IMR-90 (cell line): ENCODE data around the gene FGF12. TPM values are rescaled to one million over a fixed set of nuclear protein-coding genes. Genes with fewer than 3 reads are reported as not detected.

Experiments used
- ATAC-seq: fragments of 200-7000 bp; cut with Tn5 transposase; 2 replicates; pipeline ENCODE4 v1.9.1; 2020; ENCODE audit warnings: low read depth, mild to moderate bottlenecking, moderate library complexity
- BruUV-seq: library from RNA; stranded (reverse); fragments of 400-500 nt; replicated peaks from 2 replicates; lab custom pipeline; 2021; lab: Mats Ljungman, UMichigan
- CTCF ChIA-PET: fragments of 300-600 bp; formaldehyde crosslinking; extraction: SDS; loops from one replicate; lab custom pipeline; 2021; ENCODE audit warnings: antibody characterized with exemption; lab: Yijun Ruan, JAX
- POLR2A ChIA-PET: fragments of 300-600 bp; sonication (Branson Sonifier 250); formaldehyde crosslinking; loops from one replicate; lab custom pipeline; 2022; ENCODE audit warnings: antibody characterized with exemption; ENCODE audit not compliant: unreplicated experiment; lab: Charles Lee
- DNase-seq: peaks from one replicate; pipeline ENCODE4 v3.0.0; 2013
- H2AFZ ChIP-seq: replicated peaks from 2 replicates; pipeline ENCODE3; 2013; ENCODE audit warnings: low read length, mild to moderate bottlenecking; ENCODE audit not compliant: poor library complexity
- H2AK5ac ChIP-seq: 2 replicates; pipeline ENCODE4 v1.6.1; 2013; ENCODE audit warnings: low read depth, low read length, inconsistent platforms
- H2AK9ac ChIP-seq: replicated peaks from 2 replicates; pipeline ENCODE3; 2013; ENCODE audit warnings: mild to moderate bottlenecking, low read depth, low read length, moderate library complexity; ENCODE audit not compliant: poor library complexity
- H2BK120ac ChIP-seq: 2 replicates; pipeline ENCODE4 v1.6.1; 2013; ENCODE audit warnings: low read depth, low read length, inconsistent platforms
- H2BK15ac ChIP-seq: 3 replicates; pipeline ENCODE4 v1.6.1; 2013; ENCODE audit warnings: low read depth, low read length, inconsistent platforms
- H2BK20ac ChIP-seq: 2 replicates; pipeline ENCODE4 v1.6.1; 2013; ENCODE audit warnings: low read depth, mild to moderate bottlenecking, inconsistent platforms, low read length, moderate library complexity
- H2BK5ac ChIP-seq: 2 replicates; pipeline ENCODE4 v1.6.1; 2013; ENCODE audit warnings: mild to moderate bottlenecking, low read depth, low read length, inconsistent platforms; ENCODE audit not compliant: poor library complexity, severe bottlenecking
- H3K14ac ChIP-seq: replicated peaks from 2 replicates; pipeline ENCODE4 v1.6.1; 2013; ENCODE audit warnings: low read depth, low read length, inconsistent platforms
- H3K18ac ChIP-seq: 2 replicates; pipeline ENCODE4 v1.6.1; 2013; ENCODE audit warnings: low read depth, low read length, control low read depth
- H3K23ac ChIP-seq: 2 replicates; pipeline ENCODE4 v1.6.1; 2013; ENCODE audit warnings: low read depth, low read length, inconsistent platforms
- H3K27ac ChIP-seq: 2 replicates; pipeline ENCODE4 v1.5.1; 2013; ENCODE audit warnings: mild to moderate bottlenecking, control low read depth, low read length; ENCODE audit not compliant: insufficient read depth
- H3K27me3 ChIP-seq: 2 replicates; pipeline ENCODE4 v1.6.1; 2013; ENCODE audit warnings: low read length; ENCODE audit not compliant: control insufficient read depth, insufficient read depth
- H3K36me3 ChIP-seq: 2 replicates; pipeline ENCODE4 v1.6.1; 2013; ENCODE audit warnings: low read length, mixed read lengths; ENCODE audit not compliant: control insufficient read depth, insufficient read depth
- H3K4ac ChIP-seq: 2 replicates; pipeline ENCODE4 v1.6.1; 2013; ENCODE audit warnings: low read depth, low read length, inconsistent platforms
- H3K4me1 ChIP-seq: 2 replicates; pipeline ENCODE4 v1.6.1; 2013; ENCODE audit warnings: low read length, mixed read lengths; ENCODE audit not compliant: control insufficient read depth, insufficient read depth
- H3K4me2 ChIP-seq: 2 replicates; pipeline ENCODE4 v1.6.1; 2013; ENCODE audit warnings: low read depth, mild to moderate bottlenecking, control low read depth, low read length, moderate library complexity
- H3K4me3 ChIP-seq: 2 replicates; pipeline ENCODE4 v1.5.1; 2013; ENCODE audit warnings: low read depth, mild to moderate bottlenecking, control low read depth, low read length, moderate library complexity; ENCODE audit not compliant: insufficient read depth
- H3K56ac ChIP-seq: 2 replicates; pipeline ENCODE4 v1.6.1; 2013; ENCODE audit warnings: low read length, inconsistent platforms; ENCODE audit not compliant: insufficient read depth; ENCODE audit errors: extremely low read depth
- H3K79me1 ChIP-seq, 2 experiments: 2 replicates each; pipeline ENCODE4 v1.6.1; 2013; ENCODE audit warnings: low read length in 2 of 2, inconsistent platforms in 1 of 2, low read depth in 1 of 2
- H3K9ac ChIP-seq: 2 replicates; pipeline ENCODE4 v1.6.1; 2013; ENCODE audit warnings: low read depth, low read length, control low read depth
- H3K9me1 ChIP-seq: 2 replicates; pipeline ENCODE4 v1.6.1; 2013; ENCODE audit warnings: low read length, inconsistent platforms; ENCODE audit not compliant: insufficient read depth
- H3K9me3 ChIP-seq: 2 replicates; pipeline ENCODE4 v1.6.1; 2013; ENCODE audit warnings: low read length; ENCODE audit not compliant: control insufficient read depth, insufficient read depth
- H4K20me1 ChIP-seq: 2 replicates; pipeline ENCODE4 v1.6.1; 2013; ENCODE audit warnings: low read length, inconsistent platforms; ENCODE audit not compliant: insufficient read depth
- H4K5ac ChIP-seq: 2 replicates; pipeline ENCODE4 v1.6.1; 2013; ENCODE audit warnings: mild to moderate bottlenecking, low read depth, low read length, control low read depth
- H4K8ac ChIP-seq, 2 experiments: 2 replicates each; pipeline ENCODE4 v1.6.1; 2013; ENCODE audit warnings: low read depth in 2 of 2, low read length in 2 of 2, control low read depth in 1 of 2, inconsistent platforms in 1 of 2
- H4K91ac ChIP-seq: 2 replicates; pipeline ENCODE4 v1.6.1; 2013; ENCODE audit warnings: low read depth, low read length, inconsistent platforms; ENCODE audit not compliant: insufficient read depth
- BHLHE40 ChIP-seq: fragments of 150-350 bp; IDR thresholded peaks from 2 replicates; pipeline ENCODE4 v1.6.1; 2016; ENCODE audit warnings: mild to moderate bottlenecking, low read depth, low read length
- CEBPB ChIP-seq: IDR thresholded peaks from 2 replicates; pipeline ENCODE4 v1.6.1; 2012; ENCODE audit warnings: low read depth, low read length, improper control_type of control experiment
- CHD1 ChIP-seq: IDR thresholded peaks from 2 replicates; pipeline ENCODE4 v1.6.1; 2012; ENCODE audit warnings: low read depth, low read length, improper control_type of control experiment
- FOS ChIP-seq: fragments of 150-350 bp; IDR thresholded peaks from 2 replicates; pipeline ENCODE4 v1.6.1; 2016; ENCODE audit warnings: low read depth, low read length
- MAFK ChIP-seq: IDR thresholded peaks from 2 replicates; pipeline ENCODE4 v1.6.1; 2012; ENCODE audit warnings: low read depth, low read length, improper control_type of control experiment
- MAZ ChIP-seq: IDR thresholded peaks from 2 replicates; pipeline ENCODE4 v1.6.1; 2012; ENCODE audit warnings: low read depth, mild to moderate bottlenecking, low read length, improper control_type of control experiment, moderate library complexity, borderline replicate concordance
- NFE2L2 ChIP-seq: fragments of 150-350 bp; IDR thresholded peaks from 2 replicates; pipeline ENCODE4 v1.6.1; 2016; ENCODE audit warnings: low read depth, mild to moderate bottlenecking, low read length
- POLR2A ChIP-seq: IDR thresholded peaks from 2 replicates; pipeline ENCODE4 v1.6.1; 2012; ENCODE audit warnings: mild to moderate bottlenecking, low read depth, low read length
- RAD21 ChIP-seq: IDR thresholded peaks from 2 replicates; pipeline ENCODE4 v1.6.1; 2012; ENCODE audit warnings: low read length, improper control_type of control experiment
- RCOR1 ChIP-seq: IDR thresholded peaks from 2 replicates; pipeline ENCODE4 v1.6.1; 2012; ENCODE audit warnings: mild to moderate bottlenecking, low read length, improper control_type of control experiment; ENCODE audit not compliant: insufficient replicate concordance
- RFX5 ChIP-seq: IDR thresholded peaks from 2 replicates; pipeline ENCODE4 v1.8.0; 2012; ENCODE audit warnings: low read depth, mild to moderate bottlenecking, low read length, moderate library complexity
- SMC3 ChIP-seq: fragments of 150-350 bp; IDR thresholded peaks from 2 replicates; pipeline ENCODE4 v1.6.1; 2016; ENCODE audit warnings: low read depth, mild to moderate bottlenecking, antibody characterized with exemption, low read length, moderate library complexity
- dilution Hi-C: fragments of 300-500 bp; cut with HindIII; formaldehyde crosslinking; loops from one replicate; pipeline ENCODE4 v1.14.3; 2018; ENCODE audit warnings: low sequenced_read_pairs; ENCODE audit not compliant: unreplicated experiment
- in situ Hi-C: fragments of 300-500 bp; cut with MboI; formaldehyde crosslinking; loops from 3 replicates; pipeline ENCODE4 v1.14.3; 2019; ENCODE audit warnings: low sequenced_read_pairs, inconsistent platforms, mixed read lengths
- intact Hi-C: fragments of 100-400 bp; cut with micrococcal nuclease; formaldehyde crosslinking; loops from 2 replicates; pipeline ENCODE4 v1.10.0; 2022
- polyA plus RNA-seq, 3 experiments: library from polyadenylated mRNA; depleted of rRNA; stranded (reverse); fragments of >200 nt; gene quantifications; 2 replicates each; pipeline ENCODE4 v1.2.3, GENCODE V29; 2012; ENCODE audit warnings: low replicate concordance in 1 of 3
- total RNA-seq: library from RNA; depleted of rRNA; stranded (reverse); fragments of >200 nt; gene quantifications from 2 replicates; pipeline ENCODE4 v1.2.3, GENCODE V29; 2012
- TF ChIP-seq, protein P1 (sequence below): conservative IDR thresholded peaks from 2 replicates; pipeline ENCODE4 v1.5.1; 2012; ENCODE audit warnings: mild to moderate bottlenecking, low read depth, low read length, improper control_type of control experiment
- TF ChIP-seq, protein P2 (sequence below): fragments of 150-350 bp; IDR thresholded peaks from 2 replicates; pipeline ENCODE4 v1.6.1; 2017; ENCODE audit warnings: mild to moderate bottlenecking, antibody characterized with exemption, low read length, low read depth

FGF12 gene
- total and polyA plus RNA-seq, 2 of the 4 experiments (the other 2 are of a cell fraction) = not detected

DNA sequence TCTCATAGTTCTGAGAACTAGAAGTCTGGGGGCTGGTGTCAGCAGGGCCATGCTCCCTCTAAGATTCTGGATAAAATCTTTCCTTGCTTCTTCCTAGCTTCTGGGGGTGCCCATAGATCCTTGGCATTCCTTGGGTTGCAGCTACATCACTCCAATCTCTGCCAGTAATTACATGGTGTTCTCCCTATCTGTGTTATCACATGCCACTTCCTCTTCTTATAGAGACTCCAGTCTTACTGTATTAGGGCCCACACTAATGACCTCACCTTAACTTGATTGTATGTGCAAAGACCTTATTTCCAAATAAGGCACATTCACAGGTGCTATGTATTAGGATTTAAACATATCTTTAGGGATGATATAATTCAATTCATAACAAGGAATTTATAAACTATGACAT, 618.5 kb downstream of the FGF12 start:
- dilution Hi-C loops (no loop called here), in situ Hi-C loops (no loop called here), intact Hi-C loops (no loop called here)
- Histone ChIP-seq H3K9me3 (peaks cover 5% of the 10 kb centered on the region; the same call in 1 of the 2 replicates), H3K4me2 (no peak overlapping the region), H4K20me1 (no peaks in the 10 kb centered on the region), H2BK15ac (no peak overlapping the region), H3K56ac (no peak overlapping the region), H3K18ac (no peak overlapping the region), H2BK120ac (no peak overlapping the region), H2BK20ac (no peak overlapping the region), H3K9ac (no peak overlapping the region), H3K23ac (no peak overlapping the region), H3K27ac (no peak overlapping the region), H3K27me3 (no peaks in the 10 kb centered on the region), H3K14ac (no peak overlapping the region), H3K9me1 (no peaks in the 10 kb centered on the region), H3K4ac (no peak overlapping the region), H2AFZ (no peak overlapping the region), H4K8ac (no peak overlapping the region), H3K4me1 (no peaks in the 10 kb centered on the region), H2AK5ac (no peak overlapping the region), H4K5ac (no peak overlapping the region), H2AK9ac (no peak overlapping the region), H2BK5ac (no peak overlapping the region), H3K79me1 (no peaks in the 10 kb centered on the region), H3K4me3 (no peak overlapping the region), H3K36me3 (no peaks in the 10 kb centered on the region), H4K91ac (no peak overlapping the region)
- ChIA-PET CTCF (no interaction called here), POLR2A (no interaction called here)
- DNase-seq = no peak
- no peak for ATAC-seq
- no TSS peak for BruUV-seq
- TF ChIP-seq CHD1 = no peak
- TF ChIP-seq MAFK = no peak
- no peak for TF ChIP-seq BHLHE40
- TF ChIP-seq SMC3 = no peak
- no peak for TF ChIP-seq MAZ
- no peak for TF ChIP-seq RCOR1
- no peak for TF ChIP-seq FOS
- TF ChIP-seq RFX5 = no peak
- TF ChIP-seq, protein P1, sequence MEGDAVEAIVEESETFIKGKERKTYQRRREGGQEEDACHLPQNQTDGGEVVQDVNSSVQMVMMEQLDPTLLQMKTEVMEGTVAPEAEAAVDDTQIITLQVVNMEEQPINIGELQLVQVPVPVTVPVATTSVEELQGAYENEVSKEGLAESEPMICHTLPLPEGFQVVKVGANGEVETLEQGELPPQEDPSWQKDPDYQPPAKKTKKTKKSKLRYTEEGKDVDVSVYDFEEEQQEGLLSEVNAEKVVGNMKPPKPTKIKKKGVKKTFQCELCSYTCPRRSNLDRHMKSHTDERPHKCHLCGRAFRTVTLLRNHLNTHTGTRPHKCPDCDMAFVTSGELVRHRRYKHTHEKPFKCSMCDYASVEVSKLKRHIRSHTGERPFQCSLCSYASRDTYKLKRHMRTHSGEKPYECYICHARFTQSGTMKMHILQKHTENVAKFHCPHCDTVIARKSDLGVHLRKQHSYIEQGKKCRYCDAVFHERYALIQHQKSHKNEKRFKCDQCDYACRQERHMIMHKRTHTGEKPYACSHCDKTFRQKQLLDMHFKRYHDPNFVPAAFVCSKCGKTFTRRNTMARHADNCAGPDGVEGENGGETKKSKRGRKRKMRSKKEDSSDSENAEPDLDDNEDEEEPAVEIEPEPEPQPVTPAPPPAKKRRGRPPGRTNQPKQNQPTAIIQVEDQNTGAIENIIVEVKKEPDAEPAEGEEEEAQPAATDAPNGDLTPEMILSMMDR = no peak
- no peak for TF ChIP-seq NFE2L2
- TF ChIP-seq, protein P2, sequence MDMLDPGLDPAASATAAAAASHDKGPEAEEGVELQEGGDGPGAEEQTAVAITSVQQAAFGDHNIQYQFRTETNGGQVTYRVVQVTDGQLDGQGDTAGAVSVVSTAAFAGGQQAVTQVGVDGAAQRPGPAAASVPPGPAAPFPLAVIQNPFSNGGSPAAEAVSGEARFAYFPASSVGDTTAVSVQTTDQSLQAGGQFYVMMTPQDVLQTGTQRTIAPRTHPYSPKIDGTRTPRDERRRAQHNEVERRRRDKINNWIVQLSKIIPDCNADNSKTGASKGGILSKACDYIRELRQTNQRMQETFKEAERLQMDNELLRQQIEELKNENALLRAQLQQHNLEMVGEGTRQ = no peak
- TF ChIP-seq POLR2A = no peak
- no peak for TF ChIP-seq CEBPB
- TF ChIP-seq RAD21 = no peak
